ENCODE results near the gene CCDC134.
"Not testable (repeated sequence)": the region's sequence is repeated elsewhere in the genome, so short reads cannot be mapped to it uniquely, and the experiment has no call there.

CCDC134 gene

GRCh38 chr22:41838842-41839618 lies 38.6 kb downstream of the CCDC134 start:
- peak overlapping the region; percentile 92 for H3K27ac ChIP-seq
- DNase-seq (ENCODE audit: low read depth, low spot score): peak; percentile 69

- peak overlapping the region; percentile 92 for H3K27ac ChIP-seq
Measured at GRCh38 chr22:41840216-41840615, 39.7 kb downstream of the CCDC134 start.

GRCh38 chr22:41841085-41841712 lies 40.7 kb downstream of the CCDC134 start:
- DNase-seq (ENCODE audit: low read depth, low spot score): no peak
- peak overlapping the region; percentile 92 for H3K27ac ChIP-seq

More at GRCh38 chr22:41840216-41840615, 39.7 kb downstream of the CCDC134 start:
- no peak for DNase-seq (ENCODE audit: low read depth, low spot score)

DNA sequence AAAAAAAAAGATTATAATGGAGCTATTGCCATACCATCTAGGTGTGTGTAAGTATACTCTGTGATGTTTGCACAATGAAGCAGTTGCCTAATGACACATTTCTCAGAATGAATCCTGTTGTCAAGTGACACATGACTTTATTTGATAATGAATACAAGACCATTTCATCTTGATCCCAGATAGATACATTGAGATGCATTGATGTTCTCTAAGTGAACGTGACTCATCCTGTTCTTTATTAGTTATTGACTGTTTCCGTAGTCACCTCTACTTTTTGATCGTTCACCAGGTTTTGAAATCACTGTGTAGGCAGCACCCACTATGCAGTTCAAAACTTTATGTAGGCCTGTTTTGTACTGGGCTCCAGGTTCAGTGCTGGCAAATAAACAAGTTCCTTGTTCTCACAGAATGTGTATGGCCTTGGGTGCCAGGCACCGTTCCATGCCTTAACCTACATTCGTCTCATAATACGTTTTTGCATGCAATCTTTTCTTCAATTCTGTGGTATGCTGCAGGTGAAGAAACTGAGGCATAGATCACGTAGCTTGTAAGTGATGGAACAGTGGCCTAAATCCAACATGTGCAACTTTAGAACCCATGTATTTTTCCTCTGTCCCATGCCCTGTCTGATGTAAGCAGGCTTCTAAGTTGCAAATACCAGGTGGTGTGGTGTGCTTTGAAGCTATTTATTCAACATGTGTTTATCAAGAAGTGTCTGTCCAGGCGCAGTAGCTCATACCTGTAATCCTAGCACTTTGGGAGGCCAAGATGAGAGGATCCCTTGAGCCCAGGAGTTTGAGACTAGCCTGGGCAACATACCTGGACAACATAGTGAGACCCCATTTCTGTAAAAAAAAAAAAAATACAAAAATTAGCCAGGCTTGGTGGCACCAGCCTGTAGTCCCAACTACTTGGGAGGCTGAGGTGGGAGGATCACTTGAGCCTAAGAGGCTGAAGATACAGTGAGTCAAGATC lies 42.8 kb downstream of the CCDC134 start:
- DNase-seq (ENCODE audit: low read depth, low spot score): no peak

DNA sequence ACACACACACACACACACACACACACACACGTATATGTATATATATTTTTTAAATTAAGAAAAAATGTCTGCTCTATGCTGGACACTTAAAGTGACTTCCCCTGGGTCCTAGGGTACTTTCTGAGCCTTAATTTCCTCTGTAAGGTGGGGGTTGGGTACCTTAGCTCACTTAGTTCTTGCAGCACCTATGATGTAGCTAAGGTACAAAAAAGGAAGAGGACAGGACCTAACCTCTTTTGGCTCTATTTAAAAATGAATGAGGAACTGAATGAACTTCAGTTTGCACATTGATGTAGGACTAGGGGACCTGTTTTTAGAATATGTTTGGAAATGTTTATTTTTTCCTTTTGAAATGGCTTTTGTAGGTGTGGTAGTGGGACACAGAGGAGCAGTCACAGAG lies 43.6 kb downstream of the CCDC134 start:
- peak overlapping the region; percentile 92 for H3K27ac ChIP-seq
- no peak for DNase-seq (ENCODE audit: low read depth, low spot score)

More for the DNA sequence above, 42.8 kb downstream of the CCDC134 start:
- H3K27ac ChIP-seq: peak overlapping the region; percentile 92

- peak overlapping the region; percentile 92 for H3K27ac ChIP-seq
- no peak for DNase-seq (ENCODE audit: low read depth, low spot score)
Measured at GRCh38 chr22:41844513-41844912, 44.0 kb downstream of the CCDC134 start.

DNA sequence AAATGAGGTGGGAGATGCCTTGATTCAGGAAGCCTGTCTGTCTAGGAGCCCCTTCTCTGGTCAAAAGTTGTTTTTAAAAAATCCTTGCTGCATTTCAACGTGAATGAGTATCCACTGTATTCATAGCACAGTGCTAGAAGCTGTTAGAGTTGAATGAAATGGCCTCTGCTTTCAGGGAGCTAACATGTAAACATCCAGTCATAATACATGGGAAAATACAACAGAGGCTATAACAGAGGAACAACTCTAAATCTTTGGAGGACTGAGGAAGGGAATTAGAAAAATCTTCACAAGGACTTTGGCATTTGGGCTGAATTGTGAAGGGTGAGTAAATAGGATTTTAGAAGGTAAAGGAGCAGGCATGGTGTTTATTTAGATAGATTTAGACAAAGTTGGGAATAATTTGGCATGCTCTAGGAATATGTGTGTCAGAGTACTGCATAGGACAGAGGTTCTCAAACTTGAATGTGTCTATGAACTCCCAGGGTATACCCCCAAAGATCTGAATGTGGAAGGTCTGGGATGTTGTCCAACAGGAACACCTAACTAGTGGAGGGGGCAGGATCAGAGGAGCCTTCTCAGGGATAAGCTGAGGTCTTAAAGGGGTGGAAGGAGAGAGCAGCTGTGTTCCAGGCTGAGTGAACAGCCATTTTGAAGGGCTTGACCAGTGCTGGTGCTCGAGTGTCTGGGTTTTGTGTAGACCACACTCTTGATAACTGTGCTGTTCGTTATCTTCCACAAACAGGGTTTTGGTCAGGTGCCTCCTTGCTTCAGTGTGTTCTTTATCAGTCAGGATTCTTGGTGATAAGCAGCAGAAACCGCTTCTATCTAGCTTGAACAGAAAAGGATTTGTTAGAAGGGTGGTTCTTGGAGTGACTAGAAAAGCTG lies 45.1 kb downstream of the CCDC134 start:
- no peak for DNase-seq (ENCODE audit: low read depth, low spot score)
- peak overlapping the region; percentile 92 for H3K27ac ChIP-seq

DNA sequence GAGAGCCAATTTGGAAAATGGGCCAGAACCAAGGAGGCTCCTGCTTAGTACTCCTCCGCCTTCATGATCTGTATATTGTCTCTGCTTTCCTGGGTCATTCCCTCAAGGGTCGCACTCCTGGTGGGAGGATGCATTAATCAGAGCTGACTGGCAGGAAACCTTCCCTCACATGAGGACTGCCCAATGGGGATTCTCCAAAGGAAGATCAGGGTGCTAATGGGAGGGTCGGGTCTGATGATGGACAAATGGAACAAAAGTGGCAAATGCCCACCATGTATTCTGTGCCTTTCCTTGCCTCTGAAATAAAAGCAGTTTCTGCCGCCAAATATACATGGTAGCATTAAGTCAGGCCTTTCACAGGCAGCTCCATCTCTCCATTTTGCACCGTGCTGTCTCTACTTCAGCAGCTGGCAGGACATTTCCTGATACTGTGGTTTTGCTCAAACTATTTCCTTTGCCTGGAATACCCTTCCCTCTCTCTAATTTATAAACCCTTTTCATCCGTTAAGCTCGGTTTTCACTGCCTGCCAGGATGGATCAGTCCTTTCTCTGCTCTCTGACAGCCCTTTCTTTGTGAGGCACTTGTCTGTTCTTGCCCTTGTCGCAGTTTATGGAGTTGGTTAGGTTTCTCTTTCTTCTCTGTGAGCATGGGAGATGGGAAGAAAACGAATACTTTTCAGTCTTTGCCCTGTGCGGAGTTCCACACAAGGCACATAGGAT lies 45.9 kb downstream of the CCDC134 start:
- peak overlapping the region; percentile 92 for H3K27ac ChIP-seq

GRCh38 chr22:41847300-41847699 lies 46.8 kb downstream of the CCDC134 start:
- no peak for DNase-seq (ENCODE audit: low read depth, low spot score)
- H3K27ac ChIP-seq: peak overlapping the region; percentile 92

More for the DNA sequence above, 45.9 kb downstream of the CCDC134 start:
- DNase-seq (ENCODE audit: low read depth, low spot score): no peak

- DNase-seq (ENCODE audit: low read depth, low spot score): no peak
- H3K27ac ChIP-seq: no peak overlapping the region
Measured at GRCh38 chr22:41848468-41848867, 48.0 kb downstream of the CCDC134 start.

DNA sequence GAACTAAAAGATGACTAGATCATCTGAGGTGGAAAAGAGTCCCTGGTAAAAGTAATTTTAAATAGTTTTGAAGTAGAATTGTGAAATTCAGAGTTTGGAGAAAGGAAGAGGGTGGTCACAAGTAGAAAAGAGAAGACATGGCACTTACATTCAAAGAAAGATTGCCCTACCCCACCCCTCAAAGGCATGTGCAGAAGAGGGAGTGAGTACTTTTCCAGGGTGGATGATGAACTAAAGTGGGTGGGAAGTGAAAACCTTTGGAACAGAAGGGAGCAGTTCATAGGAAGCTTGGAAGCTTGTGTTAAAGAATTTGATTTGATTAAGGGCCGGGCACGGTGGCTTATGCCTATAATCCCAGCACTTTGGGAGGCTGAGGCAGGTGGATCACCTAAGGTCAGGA lies 56.0 kb downstream of the CCDC134 start:
- no peak for DNase-seq (ENCODE audit: low read depth, low spot score)
- peak overlapping the region; percentile 85 for H3K27ac ChIP-seq

DNA sequence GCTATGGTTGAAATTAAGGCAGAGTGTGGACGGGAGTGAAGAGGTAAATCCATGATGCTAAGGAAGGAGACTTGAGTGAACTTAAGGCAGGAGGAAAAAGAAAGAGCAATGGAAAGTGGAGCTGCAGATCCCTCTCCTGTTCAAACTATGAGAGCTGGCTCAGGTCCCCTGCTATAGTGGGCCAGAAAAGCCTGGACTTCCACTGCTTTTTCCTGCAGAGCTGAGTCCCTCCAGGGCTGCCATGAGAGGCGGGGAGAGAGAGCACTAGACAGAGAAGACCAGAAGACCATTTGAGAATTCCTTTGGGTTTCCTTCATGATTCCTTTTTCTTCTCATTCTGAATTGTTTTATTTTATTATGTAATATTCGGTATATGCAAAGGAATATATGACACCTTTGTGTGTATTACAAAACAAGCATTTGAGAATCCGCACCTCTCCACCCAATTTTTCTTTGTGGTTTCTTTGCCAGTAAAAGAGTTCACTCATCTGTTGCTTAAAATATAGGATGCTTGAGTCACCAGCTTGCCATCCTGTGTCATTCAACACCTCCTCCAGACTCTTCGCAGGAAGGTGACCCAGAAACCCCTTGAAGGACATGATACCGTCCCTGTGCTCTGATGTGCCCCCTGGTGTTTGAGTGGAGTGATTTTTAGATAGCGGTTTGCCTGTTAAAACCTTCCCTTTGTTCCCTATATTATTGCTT lies 56.8 kb downstream of the CCDC134 start:
- peak; percentile 48 for DNase-seq (ENCODE audit: low read depth, low spot score)
- peak overlapping the region; percentile 85 for H3K27ac ChIP-seq

DNA sequence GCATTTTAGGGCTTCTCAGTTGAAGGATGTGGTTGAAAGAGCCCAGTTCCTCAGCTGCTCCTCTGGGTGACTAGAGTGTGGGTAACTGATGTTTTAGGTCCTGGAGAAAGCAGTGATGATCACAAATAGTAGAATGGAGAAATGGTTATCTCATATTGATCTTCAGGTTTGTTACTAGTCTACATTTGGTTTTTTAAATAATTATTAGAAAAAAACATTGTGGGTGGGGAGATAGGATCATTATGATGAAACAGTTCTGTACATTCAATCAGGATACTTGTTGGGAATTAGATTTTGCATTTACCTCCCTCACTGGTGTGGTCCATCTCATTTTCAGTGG lies 57.4 kb downstream of the CCDC134 start:
- H3K27ac ChIP-seq: peak overlapping the region; percentile 85
- DNase-seq (ENCODE audit: low read depth, low spot score): no peak

DNA sequence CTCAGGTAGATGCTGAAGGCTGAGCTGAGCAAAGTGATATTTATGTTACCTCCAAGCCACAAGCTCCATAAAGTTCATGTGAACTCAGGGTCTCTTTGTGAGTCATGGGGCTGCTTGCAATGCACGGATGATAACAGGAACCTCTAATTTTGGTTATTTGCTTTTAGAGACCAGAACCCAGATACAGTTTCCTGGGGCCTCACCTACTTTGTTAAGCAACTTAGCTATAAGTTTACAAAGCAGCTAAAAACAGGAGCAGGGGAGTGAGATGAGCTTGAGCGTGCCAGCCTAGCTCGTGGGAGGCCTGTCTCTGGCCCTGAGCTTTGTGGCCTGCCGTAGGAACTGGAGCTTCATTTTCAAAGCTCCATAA lies 61.7 kb downstream of the CCDC134 start:
- peak overlapping the region; percentile 26 for H3K27ac ChIP-seq
- no peak for DNase-seq (ENCODE audit: low read depth, low spot score)

GRCh38 chr22:41862530-41863266 lies 62.2 kb downstream of the CCDC134 start:
- H3K27ac ChIP-seq: peak overlapping the region; percentile 26
- no peak for DNase-seq (ENCODE audit: low read depth, low spot score)

- no peak for DNase-seq (ENCODE audit: low read depth, low spot score)
- H3K27ac ChIP-seq: no peak overlapping the region
Measured at GRCh38 chr22:41863472-41863871, 63.0 kb downstream of the CCDC134 start.

DNA sequence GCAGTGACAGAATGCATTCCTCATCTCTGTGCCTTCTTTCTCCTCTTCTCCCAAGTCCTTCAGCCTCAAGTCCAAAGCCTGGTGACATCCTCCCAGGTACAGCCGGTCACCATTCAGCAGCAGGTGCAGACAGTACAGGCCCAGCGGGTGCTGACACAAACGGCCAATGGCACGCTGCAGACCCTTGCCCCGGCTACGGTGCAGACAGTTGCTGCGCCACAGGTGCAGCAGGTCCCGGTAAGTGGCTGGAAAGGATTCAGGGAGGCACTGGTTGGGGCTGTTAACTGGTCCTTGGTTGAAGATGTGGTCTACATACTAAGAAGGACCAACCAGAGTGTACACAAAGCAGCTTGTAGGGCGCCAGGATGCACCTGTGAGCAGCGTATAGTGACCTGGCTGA lies 68.1 kb downstream of the CCDC134 start:
- H3K27ac ChIP-seq: no peak overlapping the region
- no peak for DNase-seq (ENCODE audit: low read depth, low spot score)

- not testable (repeated sequence) for H3K27ac ChIP-seq; DNase-seq (ENCODE audit: low read depth, low spot score)
Measured at GRCh38 chr22:41870081-41870480, 69.6 kb downstream of the CCDC134 start.

All from epithelial cell of prostate (primary cell).